AG04450 (cell line): Measurements from ENCODE around the gene PFKM. TPM values are rescaled to one million over a fixed set of nuclear protein-coding genes. Genes with fewer than 3 reads are reported as not detected.

Experiments used
- CTCF ChIA-PET: fragments of 300-600, 350-600 bp; formaldehyde crosslinking; extraction: SDS; loops from one replicate; lab custom pipeline; 2022; ENCODE audit warnings: antibody characterized with exemption, inconsistent platforms; lab: Charles Lee
- POLR2A ChIA-PET: fragments of 350-600 bp; formaldehyde crosslinking; extraction: SDS; loops from one replicate; lab custom pipeline; 2021; ENCODE audit warnings: antibody characterized with exemption, inconsistent platforms; lab: Yijun Ruan, JAX
- DNase-seq: peaks from one replicate; pipeline ENCODE4 v3.0.0-alpha.2; 2011; ENCODE audit warnings: low read depth, low spot score
- H3K27ac ChIP-seq: one replicate; pipeline ENCODE4 v1.5.1; 2012; ENCODE audit warnings: low read depth, low read length, control low read depth
- H3K27me3 ChIP-seq: one replicate; pipeline ENCODE4 v1.6.0; 2012; ENCODE audit warnings: low read length; ENCODE audit not compliant: control insufficient read depth, insufficient read depth
- H3K4me3 ChIP-seq: 2 replicates; pipeline ENCODE4 v1.5.1; 2011; ENCODE audit warnings: mild to moderate bottlenecking, low read depth, low read length, control low read depth
- H3K9me3 ChIP-seq: 2 replicates; pipeline ENCODE4 v1.5.1; 2012; ENCODE audit warnings: low read length; ENCODE audit not compliant: control insufficient read depth, insufficient read depth
- polyA plus RNA-seq: library from polyadenylated mRNA; depleted of rRNA; stranded (reverse); fragments of >200 nt; gene quantifications from 2 replicates; pipeline ENCODE4 v1.2.3, GENCODE V29; 2011
- TF ChIP-seq, protein P1 (sequence below): IDR thresholded peaks from 2 replicates; pipeline ENCODE4 v1.5.1; 2011; ENCODE audit warnings: low read depth, low read length, control low read depth, inconsistent platforms

The PFKM gene
- polyA plus RNA-seq, 1 experiment = 58.4 TPM

DNA sequence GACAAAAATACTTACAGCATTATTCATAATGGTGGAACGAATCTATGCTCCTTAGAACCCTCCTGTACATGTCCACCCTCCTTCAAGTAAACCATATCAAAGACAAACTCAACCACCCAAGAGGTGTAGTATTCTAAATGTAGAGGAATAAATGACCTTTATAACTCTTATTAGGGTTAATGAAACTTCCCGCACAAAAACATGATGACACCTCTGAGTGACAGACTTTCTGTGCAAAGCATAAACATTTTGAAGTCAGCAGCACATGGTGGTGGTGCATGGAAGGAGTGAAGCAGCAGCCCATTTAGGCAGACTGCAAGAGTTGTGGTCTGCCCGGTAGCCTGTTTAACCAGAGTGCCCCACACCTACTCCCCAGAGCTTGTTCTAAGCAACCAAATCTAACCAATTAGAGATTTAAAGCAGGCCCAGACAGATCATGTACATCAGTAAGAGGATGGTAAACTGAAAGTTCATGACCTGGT is 38.8 kb downstream of the PFKM start:
- H3K9me3 ChIP-seq = no peaks in the 10 kb centered on the region
- no peaks in the 10 kb centered on the region for H3K27me3 ChIP-seq
- ChIA-PET CTCF (interaction anchor here (0.5 to 2.4 kb wide), 14 partner anchors 8 to 460 kb away, joined by 3 to 11 read pairs (median 4); partner anchors contain the start of gene CCDC184), POLR2A (interaction anchor here (0.6 to 1.9 kb wide), 2 partner anchors 9 to 52 kb away, joined by 7 to 8 read pairs; partner anchors contain the start of gene SENP1)
- no peak for DNase-seq
- H3K4me3 ChIP-seq = peak overlapping the region; percentile 99
- TF ChIP-seq, protein P1, sequence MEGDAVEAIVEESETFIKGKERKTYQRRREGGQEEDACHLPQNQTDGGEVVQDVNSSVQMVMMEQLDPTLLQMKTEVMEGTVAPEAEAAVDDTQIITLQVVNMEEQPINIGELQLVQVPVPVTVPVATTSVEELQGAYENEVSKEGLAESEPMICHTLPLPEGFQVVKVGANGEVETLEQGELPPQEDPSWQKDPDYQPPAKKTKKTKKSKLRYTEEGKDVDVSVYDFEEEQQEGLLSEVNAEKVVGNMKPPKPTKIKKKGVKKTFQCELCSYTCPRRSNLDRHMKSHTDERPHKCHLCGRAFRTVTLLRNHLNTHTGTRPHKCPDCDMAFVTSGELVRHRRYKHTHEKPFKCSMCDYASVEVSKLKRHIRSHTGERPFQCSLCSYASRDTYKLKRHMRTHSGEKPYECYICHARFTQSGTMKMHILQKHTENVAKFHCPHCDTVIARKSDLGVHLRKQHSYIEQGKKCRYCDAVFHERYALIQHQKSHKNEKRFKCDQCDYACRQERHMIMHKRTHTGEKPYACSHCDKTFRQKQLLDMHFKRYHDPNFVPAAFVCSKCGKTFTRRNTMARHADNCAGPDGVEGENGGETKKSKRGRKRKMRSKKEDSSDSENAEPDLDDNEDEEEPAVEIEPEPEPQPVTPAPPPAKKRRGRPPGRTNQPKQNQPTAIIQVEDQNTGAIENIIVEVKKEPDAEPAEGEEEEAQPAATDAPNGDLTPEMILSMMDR = no peak
- no peak overlapping the region for H3K27ac ChIP-seq

DNA sequence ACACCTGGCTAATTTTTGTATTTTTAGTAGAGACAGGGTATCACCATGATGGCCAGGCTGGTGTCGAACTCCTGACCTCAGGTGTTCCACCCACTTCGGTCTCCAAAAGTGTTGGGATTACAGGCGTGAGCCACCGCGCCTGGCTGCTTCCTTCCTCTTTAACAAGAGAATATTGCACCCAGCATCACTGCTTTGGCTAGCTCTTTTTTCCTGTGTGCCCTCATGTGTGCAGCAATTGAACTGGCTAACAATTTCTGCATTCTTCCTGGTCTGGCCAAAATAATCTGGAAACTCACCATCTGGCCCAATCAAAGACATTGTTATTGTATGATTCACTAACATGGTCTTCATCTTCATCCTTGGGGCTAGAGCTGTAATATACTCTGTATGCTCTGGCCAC is 40.9 kb downstream of the PFKM start:
- Histone ChIP-seq H3K27me3 (no peaks in the 10 kb centered on the region), H3K9me3 (no peaks in the 10 kb centered on the region), H3K27ac (no peak overlapping the region), H3K4me3 (no peak overlapping the region)
- ChIA-PET CTCF (interaction anchor here (1.4 kb wide), 1 partner anchor 29 kb away, joined by 4 read pairs; no protein-coding TSS in a partner anchor), POLR2A (no interaction called here)
- TF ChIP-seq, protein P1 = no peak
- DNase-seq = no peak

DNA sequence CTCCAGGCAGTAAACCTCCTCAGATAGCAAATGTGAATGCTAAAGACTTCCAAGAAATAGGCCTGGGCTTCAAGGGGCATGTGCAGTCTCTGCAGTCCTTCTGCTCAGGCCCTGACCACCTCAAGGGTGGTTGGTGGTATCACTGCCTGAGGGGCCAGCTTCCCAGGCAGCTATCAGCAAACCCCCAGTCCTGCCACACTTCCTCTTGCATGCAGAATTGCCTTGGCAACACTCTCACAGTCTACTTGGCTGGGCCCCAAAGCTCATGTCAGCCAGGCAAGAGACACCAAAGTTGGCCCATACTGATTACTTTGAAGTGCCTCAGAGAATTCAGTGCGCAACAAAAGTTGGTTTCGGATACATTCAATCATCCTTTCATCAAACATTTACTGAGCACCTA is 41.6 kb downstream of the PFKM start:
- ChIA-PET POLR2A (no interaction called here), CTCF (interaction anchor here (1.4 kb wide), 1 partner anchor 29 kb away, joined by 4 read pairs; no protein-coding TSS in a partner anchor)
- TF ChIP-seq, protein P1 = no peak
- DNase-seq = no peak
- H3K27me3 ChIP-seq = no peaks in the 10 kb centered on the region
- H3K27ac ChIP-seq = no peak overlapping the region
- no peaks in the 10 kb centered on the region for H3K9me3 ChIP-seq
- no peak overlapping the region for H3K4me3 ChIP-seq

DNA sequence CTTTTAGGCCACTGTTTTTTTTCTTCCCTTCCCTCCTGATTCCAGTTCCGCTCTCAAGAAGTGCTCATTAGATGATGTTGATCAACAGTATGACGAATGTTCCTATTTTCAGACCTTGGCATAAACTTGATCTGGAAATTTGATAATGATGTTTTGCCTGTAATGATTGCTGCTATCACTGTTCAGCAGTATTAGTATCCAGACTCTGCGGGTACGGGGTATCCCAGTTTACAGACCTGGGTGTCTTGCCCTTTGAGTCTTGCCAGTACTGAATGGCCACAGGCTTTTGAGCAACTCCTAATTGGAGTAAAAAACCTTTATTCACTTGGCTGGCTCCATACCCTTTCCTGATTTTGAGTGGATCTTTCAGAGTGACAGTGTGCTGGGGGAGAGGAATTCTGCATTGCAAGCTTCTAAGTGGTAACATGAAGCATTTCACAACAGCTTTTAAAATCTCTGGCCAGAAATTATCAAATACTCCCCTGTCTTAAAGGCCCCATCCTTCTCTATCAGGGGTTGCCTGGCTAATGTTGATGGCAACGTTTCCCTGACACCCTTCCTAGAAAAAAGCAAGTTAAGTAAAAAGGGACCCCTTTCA is 44.1 kb downstream of the PFKM start:
- CTCF ChIA-PET = interaction anchor here (0.6 to 4.1 kb wide), 8 partner anchors 65 to 216 kb away, joined by 3 to 24 read pairs (median 4); partner anchors contain the start of gene TMEM106C
- no peak overlapping the region for H3K27ac ChIP-seq
- no peaks in the 10 kb centered on the region for H3K9me3 ChIP-seq
- H3K27me3 ChIP-seq = no peaks in the 10 kb centered on the region
- TF ChIP-seq, protein P1 = no peak
- no peak for DNase-seq
- no peak overlapping the region for H3K4me3 ChIP-seq
- POLR2A ChIA-PET = no interaction called here

DNA sequence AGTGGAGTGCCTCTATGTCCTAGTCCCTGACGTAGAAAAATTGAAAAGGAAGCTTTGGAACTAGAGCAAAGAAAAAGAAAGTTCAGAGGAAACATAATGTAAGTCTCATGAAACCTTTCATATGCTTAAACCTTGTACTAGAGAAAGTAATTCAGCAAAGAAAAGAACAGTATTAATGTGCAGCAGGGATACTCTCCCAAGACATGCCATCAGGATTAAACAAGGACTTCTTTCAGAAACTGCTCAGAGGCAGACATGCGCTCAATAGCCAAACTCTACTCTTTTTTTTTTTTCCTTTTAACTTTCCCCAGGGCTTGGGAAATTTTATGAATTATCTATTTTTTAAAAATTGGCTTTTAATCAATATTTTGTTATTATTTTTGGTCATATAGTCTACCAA is 45.3 kb downstream of the PFKM start:
- no peaks in the 10 kb centered on the region for H3K27me3 ChIP-seq
- CTCF ChIA-PET = interaction anchor here (0.6 to 4.1 kb wide), 20 partner anchors 10 to 455 kb away, joined by 3 to 24 read pairs (median 4); no protein-coding TSS in a partner anchor
- H3K27ac ChIP-seq = no peak overlapping the region
- H3K4me3 ChIP-seq = no peak overlapping the region
- DNase-seq = no peak
- POLR2A ChIA-PET = no interaction called here
- H3K9me3 ChIP-seq = no peaks in the 10 kb centered on the region
- TF ChIP-seq, protein P1 = no peak
